Liver (tissue), 9 donors: ENCODE data around the gene CLK3. TPM values are rescaled to one million over a fixed set of nuclear protein-coding genes. Genes with fewer than 3 reads are reported as not detected.

Source experiments
- DNase-seq: peaks from one replicate; pipeline ENCODE4 v3.0.0-alpha.2; 2017; ENCODE audit warnings: low spot score
- H3K27ac ChIP-seq, 2 donors: one replicate each; pipeline ENCODE4 v1.7.0; 2013; ENCODE audit warnings: inconsistent platforms in 2 of 2, low read length in 2 of 2, control low read depth in 1 of 2, low read depth in 1 of 2, mild to moderate bottlenecking in 1 of 2
- H3K27me3 ChIP-seq, 4 donors: one replicate each; pipeline versions ENCODE4 v1.6.1 to v1.7.0; 2013; ENCODE audit warnings: low read length in 3 of 4, inconsistent platforms in 1 of 4, mild to moderate bottlenecking in 1 of 4, moderate library complexity in 1 of 4; ENCODE audit not compliant: control insufficient read depth in 4 of 4, insufficient read depth in 4 of 4
- H3K36me3 ChIP-seq, 4 donors: one replicate each; pipeline versions ENCODE4 v1.6.1 to v1.7.0; 2013; ENCODE audit warnings: low read length in 3 of 4, mild to moderate bottlenecking in 3 of 4, low read depth in 1 of 4, moderate library complexity in 1 of 4; ENCODE audit not compliant: control insufficient read depth in 4 of 4, insufficient read depth in 3 of 4
- H3K4me1 ChIP-seq, 4 donors: one replicate each; pipeline versions ENCODE4 v1.6.1 to v1.7.0; 2013; ENCODE audit warnings: low read length in 3 of 4, mild to moderate bottlenecking in 3 of 4, moderate library complexity in 1 of 4; ENCODE audit not compliant: control insufficient read depth in 4 of 4, insufficient read depth in 4 of 4
- H3K4me3 ChIP-seq, 3 donors: one replicate each; pipeline versions ENCODE4 v1.6.1 to v1.7.0; 2013; ENCODE audit warnings: low read length in 3 of 3, control low read depth in 1 of 3, low read depth in 1 of 3, mild to moderate bottlenecking in 1 of 3
- H3K9ac ChIP-seq, 2 donors: one replicate each; pipeline ENCODE4 v1.7.0; 2013; ENCODE audit warnings: low read length in 2 of 2, mild to moderate bottlenecking in 2 of 2, moderate library complexity in 2 of 2, control low read depth in 1 of 2, low read depth in 1 of 2
- H3K9me3 ChIP-seq, 4 donors: one replicate each; pipeline versions ENCODE4 v1.6.1 to v1.7.0; 2013; ENCODE audit warnings: low read length in 3 of 4; ENCODE audit not compliant: control insufficient read depth in 4 of 4
- CTCF ChIP-seq: fragments of 150-350 bp; IDR thresholded peaks from 2 replicates; pipeline ENCODE4 v1.5.1; 2017; ENCODE audit warnings: improper control_type of control experiment, low read depth, low read length; ENCODE audit not compliant: missing input control
- EGR1 ChIP-seq, 2 donors: IDR thresholded peaks; 2 replicates each; pipeline ENCODE4 v1.6.1; 2016 to 2018; ENCODE audit warnings: antibody characterized with exemption in 2 of 2, low read depth in 2 of 2
- FOXA1 ChIP-seq: IDR thresholded peaks from 2 replicates; pipeline ENCODE4 v1.6.1; 2016; ENCODE audit warnings: antibody characterized with exemption
- FOXA2 ChIP-seq: IDR thresholded peaks from 2 replicates; pipeline ENCODE4 v1.6.1; 2016; ENCODE audit warnings: antibody characterized with exemption
- GABPA ChIP-seq, 2 donors: IDR thresholded peaks in 1 of 2; conservative IDR thresholded peaks in 1 of 2; 2 replicates each; pipeline ENCODE4 v1.6.1; 2016; ENCODE audit warnings: antibody characterized with exemption in 2 of 2, mild to moderate bottlenecking in 1 of 2, moderate library complexity in 1 of 2
- HNF4A ChIP-seq, 2 donors: conservative IDR thresholded peaks; 2 replicates each; pipeline ENCODE4 v1.6.1; 2016; ENCODE audit warnings: antibody characterized with exemption in 2 of 2, mild to moderate bottlenecking in 2 of 2
- HNF4G ChIP-seq: IDR thresholded peaks from 2 replicates; pipeline ENCODE4 v1.6.1; 2016; ENCODE audit warnings: antibody characterized with exemption
- MAX ChIP-seq: IDR thresholded peaks from 2 replicates; pipeline ENCODE4 v1.6.1; 2016; ENCODE audit warnings: antibody characterized with exemption
- RAD21 ChIP-seq, 2 donors: IDR thresholded peaks; 2 replicates each; pipeline ENCODE4 v1.6.1; 2016; ENCODE audit warnings: antibody characterized with exemption in 2 of 2, mild to moderate bottlenecking in 2 of 2
- REST ChIP-seq: IDR thresholded peaks from 2 replicates; pipeline ENCODE4 v1.6.1; 2016; ENCODE audit warnings: antibody characterized with exemption, mild to moderate bottlenecking
- RXRA ChIP-seq, 2 donors: IDR thresholded peaks; 2 replicates each; pipeline ENCODE4 v1.6.1; 2017 to 2018; ENCODE audit warnings: antibody characterized with exemption in 2 of 2, mild to moderate bottlenecking in 1 of 2
- SP1 ChIP-seq: IDR thresholded peaks from 2 replicates; pipeline ENCODE4 v1.6.1; 2018; ENCODE audit warnings: antibody characterized with exemption, mild to moderate bottlenecking
- YY1 ChIP-seq: IDR thresholded peaks from 2 replicates; pipeline ENCODE4 v1.6.1; 2016; ENCODE audit warnings: antibody characterized with exemption, mild to moderate bottlenecking
- ZBTB33 ChIP-seq: IDR thresholded peaks from 2 replicates; pipeline ENCODE4 v1.6.1; 2016; ENCODE audit warnings: antibody characterized with exemption
- WGBS: extraction: QIAGEN DNeasy Blood & Tissue Kit; methylation state at CpG from one replicate; pipeline ENCODE4 v1.1.7; 2013; 5-methylcytosine and 5-hydroxymethylcytosine counted together
- polyA plus RNA-seq, 2 donors: library from polyadenylated mRNA; stranded (reverse) in 1 of 2; unstranded in 1 of 2; fragments of 200-250 nt in 1 of 2; fragments of >200 nt in 1 of 2; fragmentation: Nextera tagmentation in 1 of 2; extraction: Ambion mirVana in 1 of 2; gene quantifications; one replicate each; pipeline versions ENCODE4 v1.2.1 to v1.2.3, GENCODE V29; 2013 to 2015
- total RNA-seq, 2 donors: library from RNA; depleted of rRNA; stranded (reverse); fragments of >200 nt; gene quantifications; one replicate each; pipeline ENCODE4 v1.2.3, GENCODE V29; 2014
- donor health status: healthy.
- donor health status: healthy.
- donor health status: healthy.
- donor health status: healthy.
- donor health status: healthy.

CLK3 gene
- total and polyA plus RNA-seq, 4 donors = 20.1 to 66.8 (median 28.4) TPM

- TF ChIP-seq MAX (peak; percentile 26), SP1 (peak; percentile 49), GABPA (IDR thresholded peaks at IDR 0.05 in 1 of 2, conservative IDR thresholded peaks at IDR 0.05 in 1 of 2) (no peak), HNF4A (conservative IDR thresholded peaks at IDR 0.05) (peak; percentile 32 to 44), ZBTB33 (peak; percentile 39), HNF4G (no peak), CTCF (no peak), RAD21 (IDR thresholded peaks at IDR 0.05) (peak; percentile 12 to 37), RXRA (IDR thresholded peaks at IDR 0.05) (peak; percentile 48 to 53), YY1 (no peak), EGR1 (IDR thresholded peaks at IDR 0.05; ENCODE audit: low read depth in 2 of 2) (peak in 1 of 2 donors; percentile 5), FOXA2 (no peak)
- DNase-seq = no peak
- Histone ChIP-seq H3K27me3 (no peaks in the 10 kb centered on the region), H3K4me3 (no peak overlapping the region), H3K9ac (no peak overlapping the region), H3K9me3 (no peaks in the 10 kb centered on the region), H3K27ac (peak overlapping the region in 1 of 2 donors; percentile 83), H3K36me3 (no peaks in the 10 kb centered on the region), H3K4me1 (peaks cover 3 to 27% (median 21%) of the 10 kb centered on the region in 4 donors)
- WGBS = 33% methylated on average over 3 of the region's 3 CpGs
Observed at GRCh38 chr15:74651242-74651741, 35.7 kb downstream of the CLK3 start.

GRCh38 chr15:74653426-74654102, 37.9 kb downstream of the CLK3 start:
- TF ChIP-seq FOXA2 = no peak
- Histone ChIP-seq H3K4me1 (peaks cover 12 to 44% (median 35%) of the 10 kb centered on the region in 4 donors), H3K4me3 (no peak overlapping the region), H3K36me3 (no peaks in the 10 kb centered on the region), H3K9ac (no peak overlapping the region), H3K9me3 (no peaks in the 10 kb centered on the region), H3K27ac (no peak overlapping the region), H3K27me3 (no peaks in the 10 kb centered on the region)
- 92% methylated on average over 7 of the region's 7 CpGs for WGBS
- DNase-seq = no peak

GRCh38 chr15:74655424-74655823, 39.8 kb downstream of the CLK3 start:
- Histone ChIP-seq H3K9ac (no peak overlapping the region), H3K4me3 (no peak overlapping the region), H3K36me3 (no peaks in the 10 kb centered on the region), H3K9me3 (no peaks in the 10 kb centered on the region), H3K27ac (no peak overlapping the region), H3K27me3 (no peaks in the 10 kb centered on the region), H3K4me1 (peaks cover 12 to 40% (median 34%) of the 10 kb centered on the region in 4 donors)
- TF ChIP-seq FOXA1 (no peak), GABPA (IDR thresholded peaks at IDR 0.05 in 1 of 2, conservative IDR thresholded peaks at IDR 0.05 in 1 of 2) (no peak), REST (no peak)
- DNase-seq = no peak
- 93% methylated on average over 7 of the region's 7 CpGs for WGBS
